Measurements from ENCODE around the gene MID2. TPM values are rescaled to one million over a fixed set of nuclear protein-coding genes. Genes with fewer than 3 reads are reported as not detected.
"Not testable (repeated sequence)": the region's sequence is repeated elsewhere in the genome, so short reads cannot be mapped to it uniquely, and the experiment has no call there.

MID2 gene
- total RNA-seq, 1 donor from 2014 or later = 11.0 TPM

GRCh38 chrX:107842715-107843400 lies 17.2 kb downstream of the MID2 start:
- no peak for DNase-seq (ENCODE audit: low read depth)
- no peak for TF ChIP-seq CTCF (conservative IDR thresholded peaks at IDR 0.05; ENCODE audit: low read depth, low read length)

GRCh38 chrX:107845625-107846024 lies 20.0 kb downstream of the MID2 start:
- no peak overlapping the region for H3K4me3 ChIP-seq (ENCODE audit: low read depth, low read length)
- TF ChIP-seq CTCF (conservative IDR thresholded peaks at IDR 0.05; ENCODE audit: low read depth, low read length) = no peak
- DNase-seq (ENCODE audit: low read depth) = no peak

More at GRCh38 chrX:107842715-107843400, 17.2 kb downstream of the MID2 start:
- H3K4me3 ChIP-seq (ENCODE audit: low read depth, low read length) = no peak overlapping the region

- TF ChIP-seq CTCF (conservative IDR thresholded peaks at IDR 0.05; ENCODE audit: low read depth, low read length) = no peak
- H3K4me3 ChIP-seq (ENCODE audit: low read depth, low read length) = no peak overlapping the region
- no peak for DNase-seq (ENCODE audit: low read depth)
Measured at GRCh38 chrX:107848591-107848990, 22.9 kb downstream of the MID2 start.

- DNase-seq (ENCODE audit: low read depth) = no peak
- no peak overlapping the region for H3K4me3 ChIP-seq (ENCODE audit: low read depth, low read length)
- TF ChIP-seq CTCF (conservative IDR thresholded peaks at IDR 0.05; ENCODE audit: low read depth, low read length) = peak; percentile 35
Measured at GRCh38 chrX:107849747-107850421, 24.2 kb downstream of the MID2 start.

GRCh38 chrX:107850422-107850765 lies 24.7 kb downstream of the MID2 start:
- no peak overlapping the region for H3K4me3 ChIP-seq (ENCODE audit: low read depth, low read length)
- no peak for TF ChIP-seq CTCF (conservative IDR thresholded peaks at IDR 0.05; ENCODE audit: low read depth, low read length)
- no peak for DNase-seq (ENCODE audit: low read depth)

GRCh38 chrX:107851215-107851614 lies 25.5 kb downstream of the MID2 start:
- no peak overlapping the region for H3K4me3 ChIP-seq (ENCODE audit: low read depth, low read length)
- TF ChIP-seq CTCF (conservative IDR thresholded peaks at IDR 0.05; ENCODE audit: low read depth, low read length) = no peak
- DNase-seq (ENCODE audit: low read depth) = no peak

GRCh38 chrX:107851665-107852064 lies 26.0 kb downstream of the MID2 start:
- H3K4me3 ChIP-seq (ENCODE audit: low read depth, low read length); DNase-seq (ENCODE audit: low read depth): not testable (repeated sequence)

All from epithelial cell of proximal tubule (primary cell).